ENCODE results near the gene BCL2A1.

- TF ChIP-seq CTCF (IDR thresholded peaks at IDR 0.05; ENCODE audit: low read depth, low read length) (no peak), EZH2phosphoT487 (IDR thresholded peaks at IDR 0.05; ENCODE audit: low read depth) (no peak)
These were observed 3.5 kb downstream of the BCL2A1 start for GRCh38 chr15:79967298-79968182.
